Activated CD4-positive, alpha-beta T cell treated with anti-CD3 and anti-CD28 coated beads, Interleukin-2, Interleukin-4, amounts not matched to agents 100 ng/mL and 50 ng/mL, durations not matched to agents 16 hours and 8 hours (primary cell): ENCODE results near the gene TXNRD2.
"Not testable (repeated sequence)": the region's sequence is repeated elsewhere in the genome, so short reads cannot be mapped to it uniquely, and the experiment has no call there.

Source experiments
- DNase-seq: peaks from one replicate; pipeline ENCODE4 v3.0.0-alpha.2; 2020; ENCODE audit warnings: low spot score

Gene TXNRD2

DNA sequence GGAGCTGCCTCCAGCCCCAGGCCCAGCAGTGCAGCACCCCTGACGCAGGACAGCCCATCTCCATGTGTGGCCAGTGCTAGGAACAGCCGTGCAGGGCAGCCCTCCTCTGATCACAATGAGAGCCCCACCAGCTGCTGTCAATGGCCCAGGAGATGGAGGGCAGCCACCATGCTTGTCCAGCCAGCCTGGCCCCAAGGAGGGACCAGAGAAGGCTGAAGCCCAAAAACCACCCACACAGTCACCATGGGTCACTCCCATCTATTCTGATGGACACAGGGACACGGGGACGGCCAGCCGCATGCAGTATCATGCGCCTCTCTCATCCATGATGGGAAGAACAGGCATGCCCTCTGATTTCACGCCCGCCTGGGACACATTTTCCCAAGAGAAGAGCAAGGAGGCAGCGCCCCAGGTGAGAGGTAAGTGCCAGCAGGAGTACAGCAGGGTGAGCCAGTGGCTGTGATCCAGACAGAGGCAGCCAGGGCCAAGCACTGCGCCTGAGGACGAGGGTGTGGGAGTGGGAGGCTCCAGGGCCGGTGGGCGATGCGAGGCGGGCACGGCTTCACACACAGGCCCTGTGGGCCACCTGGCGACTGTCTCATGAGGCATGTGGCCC is 53.4 kb downstream of the TXNRD2 start:
- no peak for DNase-seq

DNA sequence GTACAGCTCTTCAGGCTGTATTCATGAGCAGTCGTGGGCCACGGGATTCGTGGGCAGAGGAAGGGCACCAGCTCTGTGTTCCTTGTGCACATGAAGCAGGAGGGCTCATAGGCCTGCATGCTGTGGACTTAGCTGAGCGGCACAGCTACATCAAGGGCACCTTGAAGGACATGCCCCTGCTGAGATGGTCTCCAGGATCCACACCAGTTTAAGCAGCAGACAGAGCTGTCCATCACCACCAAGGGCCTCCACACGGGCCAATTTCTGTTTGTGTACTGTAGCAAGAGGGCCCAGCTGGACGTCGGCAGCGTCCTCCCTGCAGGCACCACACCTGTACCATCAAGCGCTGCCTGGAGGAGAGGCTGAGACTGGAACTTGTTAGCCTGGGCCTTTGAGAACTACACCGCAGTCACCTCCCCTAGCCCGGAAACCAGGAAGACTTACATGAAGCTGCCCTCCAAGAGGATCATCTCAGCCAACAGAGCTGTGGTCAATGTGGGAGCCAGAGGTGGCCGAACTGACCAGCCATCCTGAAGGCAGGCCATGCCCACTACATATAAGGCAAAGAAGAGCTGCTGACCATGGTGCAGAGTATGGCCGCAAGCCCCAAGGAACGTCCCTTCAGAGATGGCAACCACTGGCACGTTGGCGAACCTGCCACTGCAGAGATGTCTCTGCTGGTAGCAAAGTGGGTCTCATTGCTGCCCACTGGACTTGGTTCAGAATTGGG is 54.2 kb downstream of the TXNRD2 start:
- no peak for DNase-seq

DNA sequence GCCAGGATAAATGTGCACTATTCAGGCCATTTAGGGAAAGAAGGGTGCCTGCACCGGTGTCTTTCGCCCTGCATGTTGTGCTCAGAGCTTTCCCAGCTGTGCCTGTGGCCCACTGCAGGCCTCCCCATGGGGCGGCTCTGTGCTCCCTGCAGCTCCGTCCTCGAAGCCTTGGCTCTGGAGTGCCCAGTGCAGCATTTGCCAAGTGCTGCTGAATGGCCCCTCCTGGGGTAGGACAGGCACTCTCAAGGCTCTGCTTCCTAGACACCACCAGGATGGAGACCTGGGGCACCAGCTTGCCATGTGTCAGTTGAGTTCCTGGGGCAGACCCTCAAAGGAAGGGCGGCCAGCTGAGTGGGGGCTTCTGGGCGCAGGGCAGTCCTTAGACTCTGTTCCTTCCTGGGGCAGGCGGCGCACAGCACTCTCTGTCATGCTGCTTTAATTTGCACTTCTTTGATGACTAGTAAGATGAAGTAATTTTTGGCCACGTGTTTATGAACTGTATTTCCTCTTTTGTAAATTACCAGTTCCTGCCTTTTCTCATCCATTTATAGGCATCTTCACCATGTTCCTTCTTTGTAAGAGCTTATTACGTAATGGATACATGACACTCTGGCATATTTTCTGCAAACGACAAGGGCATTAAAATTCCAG is 54.9 kb downstream of the TXNRD2 start:
- DNase-seq, result no peak

DNA sequence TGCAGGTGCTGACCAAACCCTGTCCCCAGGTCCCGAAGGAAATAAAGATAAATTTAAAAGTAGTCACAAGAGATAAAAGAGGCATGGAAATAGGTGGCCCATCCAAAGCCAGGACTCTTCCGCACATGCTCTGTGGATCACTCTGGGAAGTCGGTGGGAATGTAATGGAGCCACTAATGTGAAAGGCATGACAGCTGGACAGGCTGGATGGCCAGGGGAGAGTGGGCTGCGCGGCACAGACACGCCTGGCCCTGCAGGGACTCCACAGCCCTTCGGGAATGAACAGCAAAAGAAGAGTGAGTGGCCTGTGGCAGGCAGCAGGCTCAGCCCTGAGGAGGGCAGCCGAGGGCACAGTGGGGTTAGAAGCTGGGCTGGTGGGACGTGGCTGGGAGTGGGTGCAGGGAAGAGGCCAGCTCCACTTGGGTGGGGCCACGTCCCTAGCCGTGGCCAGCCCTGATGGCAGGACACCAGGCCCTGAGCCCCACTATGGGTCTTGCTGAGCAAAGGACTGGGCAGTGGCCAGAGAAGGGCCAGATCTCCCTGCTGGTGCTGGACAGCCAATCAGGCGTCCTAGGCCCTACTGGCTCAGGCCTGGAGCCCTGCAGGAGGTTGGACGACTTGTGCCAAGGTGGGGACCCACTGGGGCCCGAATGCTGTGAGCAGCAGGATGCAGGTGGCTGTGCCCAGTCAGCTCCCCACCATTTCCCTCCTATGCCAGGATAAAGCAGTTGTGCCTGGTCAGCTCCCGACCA is 55.6 kb downstream of the TXNRD2 start:
- no peak for DNase-seq

DNA sequence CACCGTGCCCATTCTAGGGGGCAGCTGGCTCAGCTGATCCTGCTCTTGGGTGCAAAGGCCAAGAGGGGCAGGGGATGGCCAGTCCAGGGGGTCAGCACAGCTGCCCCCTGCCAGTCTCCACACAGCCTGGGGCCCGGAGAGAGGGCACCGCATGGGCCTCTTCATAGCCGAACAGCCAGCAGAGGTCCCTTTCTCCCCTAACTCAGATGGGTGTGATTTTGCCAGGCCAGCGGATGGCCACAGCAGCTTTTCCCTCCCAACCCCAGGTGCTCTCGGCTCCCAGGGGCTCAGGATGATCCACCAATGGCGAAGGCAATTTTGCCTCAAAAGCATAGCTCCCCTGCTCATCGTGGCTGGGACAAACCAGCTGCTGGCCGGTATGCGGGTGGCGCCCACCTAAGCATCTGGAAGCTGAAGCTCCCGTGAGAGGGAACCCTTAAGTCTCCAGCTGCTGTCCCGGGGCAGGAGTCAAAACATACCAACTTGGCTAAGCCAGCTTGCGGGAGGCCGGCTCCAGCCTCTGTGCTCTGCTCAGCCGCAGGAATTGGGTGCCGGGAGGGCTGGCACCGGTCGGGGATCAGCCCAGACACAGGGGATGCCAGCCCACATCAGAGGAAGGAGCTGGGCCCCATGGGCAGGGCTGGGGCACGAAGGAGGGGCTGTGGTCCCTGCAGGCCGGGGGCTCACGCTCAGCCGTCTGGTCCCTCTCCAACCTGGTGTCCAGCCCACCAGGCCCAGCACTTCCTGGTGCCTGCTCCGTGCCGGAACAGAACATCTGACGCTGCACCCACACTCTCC is 56.5 kb downstream of the TXNRD2 start:
- no peak for DNase-seq

DNA sequence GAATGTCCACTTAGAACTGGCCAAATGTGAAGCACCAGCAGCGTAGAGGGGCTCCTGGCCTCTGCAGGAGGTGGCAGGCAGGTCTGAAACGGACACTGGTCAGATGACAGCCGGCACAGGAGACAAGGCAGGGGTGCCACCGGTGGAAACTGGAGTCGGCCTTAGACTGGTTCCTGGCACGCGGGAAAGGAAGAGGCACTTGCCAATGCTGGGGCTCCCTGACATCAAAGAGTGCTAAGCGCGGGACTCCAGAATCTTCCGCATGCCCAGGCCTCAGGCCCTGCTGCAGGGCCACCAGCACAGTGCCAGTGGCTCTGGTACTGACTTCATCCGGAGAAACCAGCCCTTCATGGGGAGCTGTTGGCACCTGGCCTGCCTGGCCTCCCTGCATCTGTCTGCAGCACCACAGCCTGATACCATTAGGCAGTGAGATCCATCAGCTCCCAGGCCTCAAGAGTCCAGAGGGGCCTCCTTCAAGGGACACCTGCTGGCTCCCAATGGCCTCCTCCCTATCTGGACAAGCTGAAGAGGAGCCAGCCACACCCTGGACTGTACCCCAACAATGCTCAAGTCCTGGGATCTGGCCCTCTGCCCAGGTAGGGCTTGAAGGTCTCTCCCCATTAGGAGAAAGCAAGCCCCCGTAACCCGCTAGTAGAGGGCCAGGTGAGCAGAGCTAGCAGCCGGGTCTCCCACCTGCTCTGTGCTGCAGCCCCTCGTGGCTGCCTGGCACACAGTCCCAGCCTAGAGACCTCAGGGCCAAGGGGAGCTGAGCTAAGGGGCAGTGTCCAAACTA is 57.3 kb downstream of the TXNRD2 start:
- DNase-seq, result no peak

DNA sequence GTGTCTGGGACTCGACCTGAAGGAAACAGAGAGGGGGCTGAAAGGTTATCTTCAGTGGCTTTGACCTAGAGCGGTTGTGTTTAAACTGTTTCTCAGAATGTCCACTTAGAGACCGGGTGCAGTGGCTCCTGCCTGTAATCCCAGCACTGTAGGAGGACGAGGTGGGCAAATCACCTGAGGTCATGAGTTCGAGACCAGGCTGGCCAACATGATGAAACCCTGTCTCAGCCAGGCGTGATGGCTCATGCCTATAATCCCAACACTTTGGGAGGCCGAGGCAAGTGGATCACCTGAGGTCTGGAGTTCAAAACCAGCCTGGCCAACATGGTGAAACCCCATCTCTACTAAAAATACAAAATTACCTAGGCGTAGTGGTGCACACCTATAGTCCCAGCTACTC is 58.2 kb downstream of the TXNRD2 start:
- DNase-seq, result not testable (repeated sequence)

DNA sequence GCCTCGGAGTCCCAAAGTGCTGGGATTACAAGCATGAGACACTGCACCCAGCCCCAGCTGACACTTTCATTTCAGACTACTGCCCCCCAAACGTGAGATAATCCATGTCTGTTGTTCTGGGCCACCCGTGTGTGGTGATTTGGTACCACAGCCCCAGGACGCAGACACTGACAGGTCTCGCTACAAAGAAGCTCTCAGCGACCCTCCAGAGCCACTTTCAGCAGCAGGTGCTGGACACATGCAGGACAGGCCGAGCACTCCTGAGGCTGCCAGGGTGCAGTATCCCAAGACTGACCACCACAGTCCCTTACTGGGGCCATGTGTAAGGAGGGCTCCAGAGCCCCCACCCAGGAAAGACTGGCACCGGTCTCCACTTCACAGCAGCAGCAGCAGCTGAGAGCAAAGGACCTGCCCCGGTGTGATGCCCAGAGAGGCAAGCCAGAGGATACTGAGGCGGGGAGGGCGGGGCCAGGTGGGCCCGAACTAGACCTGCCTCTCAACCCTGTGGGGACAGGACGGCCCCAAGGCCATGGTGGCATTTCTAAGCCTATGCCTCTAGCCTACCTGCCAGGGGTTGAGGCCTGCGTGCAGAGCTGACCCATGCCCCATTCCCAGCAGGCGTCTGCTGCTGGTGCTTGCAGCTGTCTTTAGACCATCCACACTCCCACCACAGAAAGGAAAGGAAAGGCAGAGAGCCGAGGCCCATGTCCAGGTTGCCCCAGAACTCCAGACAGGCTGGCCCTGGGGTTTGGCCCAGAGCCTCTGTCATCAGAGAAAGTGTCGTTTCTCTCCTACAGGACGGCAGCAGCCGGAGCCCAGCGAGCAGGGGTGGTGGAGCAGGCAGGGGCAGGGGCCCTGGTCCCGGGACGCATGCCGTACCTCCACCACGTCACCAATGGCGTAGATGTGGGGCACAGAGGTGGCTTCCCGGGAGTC is 58.9 kb downstream of the TXNRD2 start:
- no peak for DNase-seq

DNA sequence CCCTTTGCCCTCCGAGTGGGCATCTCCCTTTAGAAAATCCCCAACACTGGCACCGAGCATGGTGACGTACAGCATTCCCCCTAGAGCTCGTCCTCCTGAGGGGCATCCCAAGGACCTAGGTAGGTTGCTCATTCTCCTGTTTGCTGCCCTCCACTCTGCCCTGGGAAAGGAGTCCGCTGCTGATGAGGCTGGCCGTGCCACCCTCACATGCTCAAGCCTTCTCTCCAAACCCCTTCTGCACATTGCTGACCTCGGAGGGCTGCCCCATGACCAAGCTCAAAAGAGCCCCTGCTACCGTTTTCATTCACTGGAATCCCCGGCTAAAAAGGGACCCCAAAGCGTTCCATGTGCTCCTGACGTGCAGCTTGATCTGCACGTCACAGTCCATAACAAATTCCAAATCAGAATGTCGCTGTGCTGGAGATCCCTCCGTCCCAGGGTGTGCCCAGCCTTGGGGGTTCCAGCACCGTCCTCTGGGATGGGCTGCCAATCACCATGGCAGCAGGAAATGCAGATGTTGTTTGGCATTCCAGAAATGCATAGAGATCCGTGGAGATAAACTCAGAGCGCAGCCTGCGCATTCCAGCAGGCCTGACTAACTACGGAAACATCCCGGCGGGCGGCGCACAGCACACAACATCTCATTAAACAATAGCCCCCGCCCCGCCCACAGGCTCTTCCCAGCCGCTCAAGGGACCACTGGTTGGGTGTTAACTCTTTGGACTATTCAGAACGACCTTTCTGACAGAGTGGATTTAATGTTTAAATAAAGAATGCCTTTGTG is 60.6 kb downstream of the TXNRD2 start:
- no peak for DNase-seq

DNA sequence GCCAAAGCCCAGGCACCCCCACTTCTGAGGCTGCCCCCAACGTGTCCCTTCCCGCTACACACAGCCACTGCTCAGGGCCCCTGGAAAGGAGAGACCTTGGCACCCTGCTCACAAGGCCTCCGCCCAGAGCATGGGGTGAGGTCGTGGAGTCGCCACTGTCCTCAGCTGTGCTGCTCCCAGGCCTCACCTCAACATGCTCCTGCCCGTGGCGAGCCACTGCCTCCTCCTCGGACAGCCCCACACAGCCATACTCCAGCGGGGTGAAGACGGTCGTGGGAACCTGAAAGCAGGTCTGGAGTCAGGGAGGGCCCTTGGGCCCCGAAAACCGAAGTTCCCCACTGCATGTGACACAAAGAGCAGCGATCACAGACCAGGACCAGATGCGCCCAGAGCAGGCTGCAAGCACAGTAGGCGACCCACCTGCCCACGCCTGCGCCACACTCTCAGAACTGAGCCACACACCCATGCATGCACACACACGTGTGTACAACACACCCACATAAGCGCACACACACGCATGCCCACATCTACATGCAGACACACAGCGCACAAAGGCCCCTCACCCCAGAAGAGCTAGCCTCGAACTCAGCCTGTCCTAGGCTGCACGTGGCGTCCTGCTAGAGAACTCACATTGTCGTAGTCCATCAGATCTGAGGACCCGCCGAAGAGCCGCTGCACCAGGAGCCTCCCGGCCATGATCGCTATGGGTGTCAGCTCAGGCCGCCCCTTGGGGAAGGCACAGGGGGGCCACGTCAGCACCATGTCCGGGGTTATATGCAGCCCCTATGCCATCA is 61.4 kb downstream of the TXNRD2 start:
- DNase-seq, result no peak

DNA sequence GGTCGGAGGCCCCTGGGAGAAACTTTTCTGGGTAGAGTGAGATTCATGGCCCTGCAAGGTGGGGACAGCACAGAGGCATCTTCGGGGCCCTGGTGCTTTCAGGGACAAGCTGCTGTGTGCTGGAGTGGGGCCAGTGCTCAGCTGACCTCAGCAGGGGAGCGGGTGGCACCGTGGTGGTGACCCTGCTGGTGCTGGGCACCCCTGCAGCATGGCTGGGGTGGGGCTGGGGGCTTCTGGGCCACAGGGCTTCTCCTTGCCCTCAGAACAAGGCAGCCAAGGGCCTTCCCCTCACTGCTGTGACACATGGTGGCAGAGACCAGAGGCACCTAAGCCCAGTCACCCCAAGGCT is 62.0 kb downstream of the TXNRD2 start:
- DNase-seq, result no peak

DNA sequence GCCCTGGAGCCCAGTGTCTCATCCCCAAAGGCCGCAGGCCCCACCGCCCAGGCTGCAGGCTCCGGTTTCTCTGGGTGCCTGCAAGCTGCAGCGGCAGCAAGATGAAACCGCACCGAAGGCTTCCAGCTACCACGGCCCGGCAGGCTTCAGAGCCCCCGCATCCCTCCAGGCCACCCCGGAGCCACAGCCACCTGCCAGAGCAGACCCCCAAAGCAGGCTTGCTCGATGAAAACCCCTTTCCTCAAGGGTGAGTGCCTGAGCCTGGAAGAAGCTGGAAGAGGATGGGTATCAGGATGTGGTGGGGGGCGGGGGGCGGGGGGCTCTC is 62.4 kb downstream of the TXNRD2 start:
- no peak for DNase-seq

DNA sequence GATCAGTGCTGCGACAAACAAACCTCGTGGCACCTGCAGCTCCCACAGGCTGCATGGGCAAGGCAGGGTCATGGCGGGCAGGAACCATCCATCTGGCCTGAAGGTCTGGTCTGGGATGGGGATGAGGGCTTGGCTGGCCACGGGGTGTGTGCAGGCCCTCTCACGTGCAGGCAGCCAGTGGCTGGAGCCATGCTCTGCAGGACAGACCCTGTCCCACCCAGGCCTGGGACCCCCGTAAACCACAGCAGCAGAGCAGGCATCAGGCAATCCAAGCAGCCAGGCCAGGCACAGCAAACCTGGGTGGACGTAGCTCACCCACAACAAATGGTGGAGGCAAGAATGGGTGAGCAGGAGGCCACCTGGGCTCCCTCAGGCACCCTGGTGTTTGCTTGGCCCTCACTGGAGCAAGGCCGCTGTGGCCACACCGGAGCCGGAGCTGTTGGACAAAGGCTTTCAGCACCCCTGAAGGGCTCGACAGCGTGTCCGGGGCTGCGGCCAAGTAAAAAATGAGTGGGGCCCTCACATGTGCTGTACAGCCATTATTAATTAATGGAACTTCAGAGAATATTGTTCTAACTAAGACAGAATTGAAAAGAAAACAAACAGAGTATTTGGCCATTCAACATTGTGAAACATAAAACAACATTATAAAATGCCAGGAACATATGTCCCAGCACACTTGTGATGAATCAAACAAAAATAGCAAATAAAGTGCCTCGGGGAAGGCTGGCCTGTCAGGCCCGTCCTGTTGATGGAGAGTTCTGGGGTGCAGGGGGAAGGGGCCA is 63.0 kb downstream of the TXNRD2 start:
- no peak for DNase-seq

DNA sequence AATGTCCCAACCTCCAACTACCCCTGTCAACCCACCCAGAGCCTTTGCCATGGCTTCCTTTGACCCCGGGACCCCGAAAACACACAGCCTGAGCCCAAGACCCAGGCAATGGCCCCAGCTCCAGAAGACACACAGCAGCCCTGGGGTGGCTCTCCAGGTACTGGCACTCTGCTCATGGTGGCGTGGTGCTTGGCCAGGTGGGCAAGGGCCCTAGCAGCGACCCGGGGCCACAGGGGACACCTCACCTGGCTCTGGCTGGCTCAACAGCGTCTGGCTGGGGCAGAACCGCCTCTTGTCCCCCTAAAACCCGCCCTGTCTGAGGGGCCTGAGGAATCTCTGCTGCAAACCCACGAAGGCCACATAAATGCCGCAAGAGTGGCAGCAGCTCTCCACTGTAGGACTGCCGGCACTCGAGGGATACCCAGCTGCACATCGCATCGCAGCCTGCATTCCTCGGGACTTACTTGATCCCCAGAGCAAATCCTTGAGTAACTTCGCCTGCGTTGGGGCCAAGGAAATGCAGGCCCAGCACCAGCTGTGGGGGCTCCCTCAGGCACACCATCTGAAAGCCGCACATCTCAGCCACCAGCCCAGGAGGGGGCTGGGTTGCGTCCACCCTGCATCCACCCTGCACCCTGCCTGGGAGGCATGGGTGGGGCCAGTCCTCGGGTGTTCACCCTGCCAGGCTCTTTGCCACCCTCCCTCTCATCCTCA is 63.8 kb downstream of the TXNRD2 start:
- DNase-seq, result no peak

DNA sequence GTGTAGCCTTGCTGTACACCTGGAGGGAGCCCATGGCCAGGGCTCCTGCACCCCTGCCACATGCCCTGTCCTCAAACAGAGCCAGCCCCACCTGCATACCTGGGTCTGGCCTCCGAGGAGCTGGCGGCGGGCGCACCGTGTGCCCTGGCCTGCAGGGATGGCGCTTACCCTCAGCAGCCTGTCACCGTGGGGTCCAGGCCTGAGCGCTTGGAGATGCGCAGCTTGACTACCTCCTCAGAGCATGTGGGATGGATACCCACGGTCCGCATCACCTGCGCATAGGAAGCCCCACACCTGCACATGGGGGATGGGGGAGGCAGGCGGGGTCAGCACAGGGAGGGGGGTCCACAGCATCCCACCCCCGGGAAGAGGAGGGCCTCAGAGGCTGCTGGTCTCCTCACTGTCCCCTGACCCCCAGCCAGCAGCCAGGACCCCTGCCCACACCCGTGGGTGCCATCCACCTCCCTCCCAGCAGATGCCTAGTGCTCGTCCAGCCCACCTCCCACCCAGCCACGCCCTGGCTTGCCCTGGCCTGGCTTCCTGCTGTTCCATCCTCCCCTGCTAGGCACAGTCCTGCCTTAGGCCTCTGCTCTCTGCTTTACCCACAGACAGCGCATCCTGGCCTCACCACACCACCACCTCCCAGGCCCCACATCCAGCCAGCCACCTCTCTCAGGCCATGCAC is 64.5 kb downstream of the TXNRD2 start:
- no peak for DNase-seq

DNA sequence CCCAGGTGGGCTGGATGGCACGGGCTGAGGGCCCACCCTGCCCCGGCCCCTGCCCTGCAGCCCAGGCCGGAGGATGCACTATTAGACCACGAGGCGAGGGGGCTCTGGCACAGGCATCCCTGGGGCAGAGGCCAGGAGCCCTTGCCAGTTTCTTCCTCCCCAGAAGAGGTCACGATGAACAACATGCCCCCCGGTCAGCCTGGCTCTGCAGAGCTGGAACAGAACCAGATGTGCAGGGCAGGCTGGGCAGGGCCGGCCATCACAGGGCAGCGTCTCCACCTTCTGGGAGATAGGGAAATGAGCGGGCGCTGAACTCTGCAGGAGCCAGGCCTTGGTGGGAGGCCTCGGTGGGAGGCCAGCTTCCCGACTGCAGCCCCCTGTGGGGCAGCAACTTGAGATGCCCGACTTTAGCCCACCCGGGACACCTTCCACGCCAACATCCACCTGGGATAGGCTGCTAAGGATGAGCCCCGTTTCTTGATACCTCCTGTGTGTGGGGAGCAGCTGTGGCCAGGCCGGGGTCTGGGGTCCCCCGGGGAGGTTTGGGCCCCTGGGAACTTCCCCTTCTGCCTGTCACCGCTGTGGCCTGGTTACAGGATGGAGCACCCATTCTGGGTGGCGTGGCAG is 65.2 kb downstream of the TXNRD2 start:
- DNase-seq, result no peak
